Ammon's horn (tissue), 1 donor: ENCODE measurements around the gene LRRN4.

Experiments used
- DNase-seq: peaks from one replicate; pipeline ENCODE4 v3.0.0-alpha.2; 2016; ENCODE audit warnings: low spot score

Gene LRRN4

DNA sequence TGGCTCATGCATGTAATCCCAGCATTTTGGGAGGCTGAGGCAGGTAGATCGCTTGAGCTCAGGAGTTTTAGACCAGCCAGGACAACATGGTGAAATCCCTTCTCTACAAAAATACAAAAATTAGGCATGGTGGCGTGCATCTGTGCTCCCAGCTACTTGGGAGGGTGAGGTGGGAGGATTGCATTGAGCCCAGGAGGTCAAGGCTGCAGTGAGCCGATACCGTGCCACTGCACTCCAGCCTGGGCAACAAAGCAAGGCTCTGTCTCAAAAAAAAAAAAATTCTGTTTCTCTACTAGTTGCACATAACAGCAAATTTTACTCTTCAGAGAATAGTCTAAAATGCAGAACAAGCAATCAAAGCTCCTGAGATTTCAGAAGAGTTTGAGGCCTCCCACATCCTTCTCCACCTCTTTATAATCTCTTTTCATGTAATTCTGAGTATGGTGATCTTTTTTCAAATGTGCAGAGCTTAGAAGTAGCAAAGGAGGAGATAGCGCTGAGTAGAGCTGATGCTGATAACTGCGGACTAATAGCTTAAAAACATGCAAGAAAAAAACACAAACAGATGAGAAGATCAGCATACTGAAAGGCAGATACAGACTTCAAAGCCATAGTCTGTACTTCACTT is 23.3 kb downstream of the LRRN4 start:
- DNase-seq: no peak

DNA sequence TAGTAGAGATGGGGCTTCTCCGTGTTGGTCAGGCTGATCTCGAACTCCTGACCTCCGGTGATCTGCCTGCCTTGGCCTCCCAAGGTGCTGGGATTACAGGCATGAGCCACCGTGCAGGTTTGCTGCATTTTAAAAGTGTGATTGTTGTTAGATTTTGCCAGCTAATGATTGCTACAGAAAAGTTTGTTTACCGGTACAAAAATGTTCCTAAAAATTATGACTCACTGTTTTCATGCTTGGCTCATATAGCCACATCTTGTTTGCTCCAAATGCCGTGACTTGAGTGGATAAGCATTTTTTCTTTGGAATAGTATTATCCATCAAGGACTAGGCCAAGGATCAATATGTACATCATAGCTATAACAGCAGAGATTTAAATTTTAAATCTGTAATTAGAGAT is 24.3 kb downstream of the LRRN4 start:
- no peak for DNase-seq

DNA sequence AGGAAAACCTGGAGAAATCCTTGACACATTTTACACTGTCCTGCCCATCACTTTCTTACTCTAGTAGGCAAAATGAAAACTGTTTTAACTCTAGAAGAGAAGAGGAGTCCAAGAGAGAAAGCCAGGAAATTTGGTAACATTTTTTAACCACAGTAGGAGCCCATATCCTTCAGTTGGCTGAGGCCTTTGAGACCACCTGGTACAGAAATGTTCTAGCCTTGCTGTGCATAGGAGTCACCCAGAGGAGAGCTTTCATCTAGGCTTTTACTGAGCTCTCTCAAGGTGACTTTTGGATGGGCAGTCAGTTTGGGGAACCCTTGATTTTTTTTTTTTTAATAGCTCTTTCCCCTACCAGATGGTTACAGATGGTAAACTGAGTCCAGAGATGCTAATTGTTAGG is 25.0 kb downstream of the LRRN4 start:
- DNase-seq: no peak

DNA sequence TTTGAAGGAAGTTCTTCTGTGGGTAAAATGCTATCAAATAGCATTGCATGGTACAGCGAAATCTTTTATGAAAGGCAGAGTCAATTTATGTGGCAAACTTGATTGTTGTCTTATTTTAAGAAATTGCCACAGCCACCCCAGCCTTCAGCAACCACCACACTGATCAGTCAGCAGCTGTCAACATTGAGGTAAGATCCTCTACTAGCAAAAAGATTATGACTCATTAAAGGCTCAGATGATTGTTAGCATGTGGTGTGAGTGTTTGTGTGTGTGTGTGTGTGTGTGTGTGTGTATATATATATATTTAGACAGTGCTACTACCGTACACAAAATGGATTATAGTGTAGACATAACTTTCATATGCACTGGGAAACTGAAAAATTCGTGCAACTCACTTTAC is 27.8 kb downstream of the LRRN4 start:
- DNase-seq: no peak

DNA sequence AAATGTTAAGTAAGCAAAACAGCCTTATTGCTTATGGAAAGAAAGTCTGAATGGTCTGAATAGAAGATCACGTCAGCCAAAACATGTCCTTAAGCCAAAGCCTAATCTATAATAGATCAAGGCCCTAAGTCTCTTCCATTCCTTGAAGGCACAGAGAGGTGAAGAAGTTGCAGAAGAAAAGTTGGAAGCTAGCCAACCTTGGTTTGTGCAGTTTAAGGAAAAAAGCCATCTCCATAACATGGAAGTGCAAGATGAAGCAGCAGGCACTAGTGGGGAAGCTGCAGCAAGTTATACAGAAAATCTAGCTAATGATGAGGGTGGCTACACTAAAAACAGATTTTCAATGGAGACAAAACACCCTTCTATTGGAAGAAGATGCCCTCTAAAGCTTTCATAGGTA is 29.1 kb downstream of the LRRN4 start:
- DNase-seq: no peak

DNA sequence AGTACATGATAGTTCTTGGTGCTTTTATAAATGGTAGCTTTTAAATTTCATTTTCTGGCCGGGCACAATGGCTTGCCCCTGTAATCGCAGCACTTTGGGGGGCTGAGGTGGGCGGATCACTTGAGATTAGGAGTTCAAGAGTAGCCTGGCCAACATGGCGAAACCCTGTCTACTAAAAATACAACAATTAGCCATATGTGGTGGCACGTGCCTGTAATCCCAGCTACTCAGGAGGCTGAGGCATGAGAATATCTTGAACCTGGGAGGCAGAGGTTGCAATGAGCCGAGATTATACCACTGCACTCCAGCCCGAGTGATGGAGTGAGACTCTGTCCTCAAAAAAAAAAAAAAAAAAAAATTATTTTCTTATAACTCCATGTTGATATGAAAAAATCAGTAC is 36.0 kb downstream of the LRRN4 start:
- no peak for DNase-seq

DNA sequence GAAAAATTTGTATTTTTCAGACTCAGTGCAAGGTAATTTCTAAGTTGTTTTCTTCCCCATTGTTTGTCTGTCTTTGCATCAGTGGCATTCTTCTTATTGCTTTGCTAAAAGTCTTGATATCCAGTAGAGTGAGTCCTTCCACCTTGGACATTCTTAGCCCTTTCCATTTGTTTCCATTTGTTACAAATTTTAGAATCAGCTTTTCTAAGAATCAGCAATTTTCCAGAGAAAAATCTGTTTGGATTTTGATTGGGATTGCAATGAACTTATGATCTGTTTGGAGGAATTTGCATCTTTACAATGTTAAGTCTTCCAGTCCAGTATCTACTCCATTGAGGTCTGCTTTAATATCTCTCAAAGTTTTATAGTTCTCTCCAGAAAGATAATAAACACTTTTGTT is 36.4 kb downstream of the LRRN4 start:
- DNase-seq: no peak

DNA sequence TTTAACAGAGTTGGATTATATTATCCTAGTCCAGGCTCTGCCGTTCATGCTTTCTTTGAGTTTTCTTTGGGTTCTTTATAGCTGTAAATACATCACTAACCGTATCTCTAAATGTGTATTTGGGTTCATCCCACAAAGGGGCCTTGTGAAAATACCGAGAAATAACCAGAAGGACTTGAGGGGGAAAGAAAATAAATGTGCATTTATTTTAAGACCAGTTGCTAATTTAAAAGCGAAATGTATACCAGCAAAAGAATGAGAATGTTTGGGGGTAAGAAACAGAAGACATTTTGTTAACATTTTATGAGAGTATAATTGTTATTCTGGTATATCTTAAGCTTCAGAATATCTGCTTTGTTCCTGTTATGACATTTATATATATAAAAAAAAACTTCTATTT is 38.9 kb downstream of the LRRN4 start:
- no peak for DNase-seq

DNA sequence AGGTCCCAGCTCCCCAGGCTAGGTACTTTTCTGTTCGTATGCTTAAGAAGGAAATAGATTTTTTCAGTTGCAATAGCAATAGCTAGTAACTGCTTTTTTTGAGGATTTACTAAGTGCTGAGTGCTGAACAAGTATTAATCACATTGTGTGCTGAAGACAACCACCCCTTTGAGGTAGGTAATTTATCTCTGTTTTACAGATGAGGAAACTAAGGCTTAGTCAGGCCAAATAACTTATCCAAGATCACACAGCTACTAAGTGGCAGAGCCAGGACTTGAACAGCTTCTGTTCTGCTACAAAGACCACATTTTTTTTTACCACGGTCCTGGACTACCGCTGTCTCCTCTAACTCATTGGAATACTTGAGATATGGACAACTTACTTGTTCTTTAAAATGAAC is 39.8 kb downstream of the LRRN4 start:
- no peak for DNase-seq

DNA sequence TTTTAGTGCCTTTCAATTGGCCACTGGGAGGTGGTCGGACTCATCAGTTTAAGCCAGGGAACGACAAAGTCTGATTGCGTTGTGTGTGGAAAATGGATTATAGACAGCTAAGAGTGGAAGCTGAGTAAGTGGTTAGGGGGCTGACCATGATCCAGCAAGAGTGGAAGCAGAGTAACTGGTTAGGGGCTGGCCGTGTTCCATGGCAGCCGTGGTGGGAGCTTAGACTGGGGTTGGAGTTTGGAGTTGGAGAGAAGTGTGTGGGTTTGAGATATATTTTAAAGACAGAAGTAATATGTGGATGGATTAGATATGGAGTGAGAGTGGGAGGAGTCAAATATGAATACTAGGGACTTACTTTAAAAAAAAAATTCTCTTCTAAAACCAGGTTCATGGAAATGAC is 41.7 kb downstream of the LRRN4 start:
- no peak for DNase-seq

DNA sequence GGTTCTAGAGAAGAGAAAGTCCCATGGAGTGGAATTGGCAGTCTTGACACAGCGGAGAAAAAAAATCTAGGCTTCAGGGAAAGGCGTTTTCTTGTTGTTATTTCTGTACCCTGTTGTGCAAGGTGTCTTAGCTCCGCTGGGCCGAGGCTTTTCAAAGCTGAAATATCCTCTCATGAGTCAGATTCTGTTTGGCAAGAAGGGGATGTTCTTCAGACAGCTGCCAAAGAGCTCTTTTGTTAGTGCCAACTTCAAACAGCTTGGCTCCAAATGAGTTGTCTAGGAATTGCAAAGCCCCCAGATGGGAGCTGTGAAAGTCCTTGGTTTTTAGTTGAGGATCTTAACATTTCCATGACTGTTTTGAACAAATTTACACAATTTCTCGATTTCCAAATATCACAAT is 45.6 kb downstream of the LRRN4 start:
- DNase-seq: peak; percentile 76

DNA sequence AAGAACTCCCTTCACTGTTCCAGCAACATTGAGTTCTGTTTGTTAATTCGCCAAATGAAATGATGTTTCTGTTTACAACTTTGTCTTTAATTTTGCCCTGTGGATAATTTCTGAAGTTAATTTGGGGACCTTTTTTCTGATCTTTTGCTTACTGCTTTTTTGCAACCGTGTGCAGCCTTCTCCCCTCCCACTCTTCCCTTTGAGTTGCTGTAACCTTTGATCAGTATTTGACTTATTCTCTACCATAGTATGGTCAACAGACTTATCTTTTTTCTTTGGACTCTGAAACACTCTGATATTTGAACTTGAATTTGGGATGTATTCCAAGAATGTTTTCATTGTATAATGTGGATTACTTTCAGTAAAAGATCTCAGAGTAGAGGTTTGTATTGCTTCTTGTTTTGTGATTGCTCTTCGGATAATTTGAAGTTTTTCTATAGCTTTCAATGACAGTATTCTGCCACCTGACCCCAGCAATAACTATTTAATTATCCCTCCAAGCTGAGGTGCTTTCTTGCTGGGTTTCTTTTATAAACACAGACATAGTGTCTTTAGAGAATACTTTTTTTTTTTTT is 46.2 kb downstream of the LRRN4 start:
- DNase-seq: no peak

DNA sequence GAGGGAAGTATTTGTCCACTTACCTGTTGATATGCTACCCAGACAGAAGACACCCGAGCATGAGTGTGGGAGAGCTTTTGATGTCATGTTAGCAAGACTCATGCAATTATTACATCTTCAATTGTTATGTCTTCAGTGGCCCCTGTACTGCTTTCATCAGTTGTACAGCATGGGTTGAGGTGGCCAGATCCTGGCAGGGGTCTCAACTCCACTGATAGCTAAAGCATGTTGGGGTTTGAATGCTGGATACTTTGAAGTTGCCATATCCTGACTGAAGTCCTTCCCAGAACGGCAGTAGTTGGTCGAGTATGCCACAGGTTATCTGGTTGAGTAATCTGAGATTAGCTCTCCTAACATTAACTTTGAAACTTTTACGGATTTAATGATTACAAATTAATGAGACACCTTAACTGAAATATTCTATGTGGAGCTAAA is 46.7 kb downstream of the LRRN4 start:
- no peak for DNase-seq

DNA sequence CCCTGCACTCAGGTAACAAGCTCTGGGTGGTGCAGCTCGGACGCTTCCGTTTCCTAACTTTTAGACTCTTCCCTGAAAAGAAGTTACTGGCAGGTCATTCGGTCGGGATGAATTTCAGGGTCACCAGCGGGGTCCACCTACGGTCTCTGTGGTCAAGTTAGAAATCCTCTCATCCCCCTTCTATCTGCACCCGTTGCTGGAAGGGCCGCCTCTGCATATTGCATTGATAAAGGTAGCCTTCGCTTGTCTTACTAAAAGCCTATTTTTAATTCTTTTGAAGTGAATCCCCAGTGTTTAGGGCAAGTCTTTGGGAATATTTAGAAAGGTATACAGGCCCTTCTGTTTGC is 47.3 kb downstream of the LRRN4 start:
- no peak for DNase-seq

DNA sequence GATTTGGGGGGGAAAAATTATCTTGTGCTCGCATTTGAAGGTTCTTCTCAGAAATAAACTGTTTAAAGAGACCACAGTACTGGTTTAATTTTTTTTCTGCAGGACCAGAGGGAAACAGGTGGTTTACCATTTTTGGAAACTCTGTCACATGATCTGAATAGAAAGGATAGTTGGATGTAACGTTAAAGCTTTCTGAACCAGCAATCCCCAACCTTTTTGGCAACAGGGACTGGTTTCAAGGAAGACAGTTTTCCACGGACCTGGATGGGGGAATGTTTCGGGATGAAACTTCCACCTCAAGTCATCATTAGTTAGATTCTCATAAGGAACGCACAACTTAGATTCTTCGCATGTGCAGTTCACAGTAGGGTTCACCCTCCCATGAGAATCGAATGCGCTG is 53.0 kb downstream of the LRRN4 start:
- no peak for DNase-seq

DNA sequence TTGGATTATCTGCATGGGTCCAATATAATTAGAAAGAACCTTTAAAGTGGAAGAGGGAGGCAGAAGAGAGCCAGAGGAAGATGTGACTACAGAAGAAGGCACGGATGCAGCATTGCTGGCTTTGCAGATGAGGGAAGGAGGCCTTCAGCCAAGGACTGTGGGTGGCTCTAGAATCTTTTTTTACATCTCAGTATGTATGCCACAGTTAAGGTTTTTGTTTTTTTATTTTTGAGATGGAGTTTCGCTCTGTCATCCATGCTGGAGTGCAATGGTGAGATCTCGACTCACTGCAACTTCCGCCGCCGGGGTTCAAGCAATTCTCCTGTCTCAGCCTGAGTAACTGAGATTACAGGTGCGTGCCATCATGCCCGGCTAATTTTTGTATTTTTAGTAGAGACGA is 54.1 kb downstream of the LRRN4 start:
- DNase-seq: no peak

DNA sequence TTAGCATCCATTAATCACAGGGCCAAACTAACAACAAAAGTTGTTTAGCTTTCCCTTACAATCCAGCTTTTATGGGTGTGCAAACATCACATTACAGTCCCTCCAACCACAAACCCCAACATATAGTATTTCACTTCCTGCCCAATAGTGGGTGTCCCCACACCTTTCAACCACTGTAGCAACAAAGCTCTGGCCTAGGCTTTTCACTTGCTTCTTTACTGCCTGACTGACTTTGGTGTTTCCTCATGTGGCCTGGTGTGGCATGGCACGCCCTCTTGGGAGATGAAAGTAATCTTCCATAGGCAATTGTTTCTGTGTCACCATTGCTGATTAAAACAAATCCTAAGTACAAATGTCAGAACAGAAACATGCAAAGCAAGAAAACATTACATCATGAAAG is 57.1 kb downstream of the LRRN4 start:
- no peak for DNase-seq

DNA sequence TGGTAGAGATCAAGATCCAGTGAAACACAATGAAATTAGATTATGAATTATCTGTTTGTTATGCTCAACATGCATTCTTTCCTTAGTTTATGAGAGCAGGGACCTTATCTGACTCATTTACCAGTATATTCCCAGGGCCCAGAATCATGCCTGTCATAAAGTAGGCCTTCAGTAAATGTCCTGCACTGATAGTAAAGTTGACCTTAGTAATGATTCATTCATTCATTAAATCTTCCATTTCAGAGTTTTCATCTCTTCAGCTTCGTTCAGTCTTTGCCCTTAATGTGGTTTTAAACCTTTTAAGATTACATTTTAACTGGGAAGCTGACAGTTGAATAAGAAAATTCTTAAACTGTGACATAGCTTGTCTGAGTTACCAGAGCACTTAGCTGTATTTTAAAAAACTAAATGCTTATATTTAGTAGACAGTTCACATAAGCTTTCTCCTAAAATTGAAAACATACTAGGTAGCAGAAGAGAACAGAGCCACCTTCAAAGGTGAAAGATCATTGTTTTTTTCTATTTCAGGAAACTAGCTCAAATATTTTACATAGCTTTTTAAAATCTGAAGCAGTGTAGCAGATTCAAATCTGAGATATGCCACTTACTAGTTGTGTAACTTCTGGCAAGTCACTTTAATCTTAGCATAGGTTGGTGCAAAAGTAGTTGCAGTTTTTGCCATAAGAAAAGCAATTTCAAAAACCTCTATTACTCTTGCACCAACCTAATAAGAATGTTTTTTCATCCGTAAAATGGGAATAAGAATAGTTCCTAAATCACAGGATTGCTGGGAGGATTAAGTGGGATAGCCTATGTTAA is 62.0 kb downstream of the LRRN4 start:
- no peak for DNase-seq

DNA sequence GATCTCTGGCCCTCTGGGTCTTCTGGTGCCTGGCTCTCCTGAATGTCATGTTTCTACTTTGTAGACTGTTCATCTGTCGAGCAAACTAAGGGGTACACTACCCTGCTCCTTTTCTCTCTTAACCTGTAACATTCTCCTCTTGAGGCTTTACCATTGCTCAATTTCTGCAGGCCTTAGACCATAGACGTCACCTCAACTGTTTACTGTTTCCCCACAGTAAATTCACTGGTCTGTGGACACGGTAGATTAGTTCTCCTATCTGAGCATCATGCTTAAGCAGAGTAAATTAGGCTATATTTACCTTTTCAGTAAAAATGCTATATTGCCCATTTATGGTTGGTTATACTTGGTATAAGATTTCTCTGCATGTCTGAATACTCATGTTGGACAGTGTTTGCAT is 62.9 kb downstream of the LRRN4 start:
- no peak for DNase-seq
